ENCODE results near the gene KCNAB1. TPM values are rescaled to one million over a fixed set of nuclear protein-coding genes. Genes with fewer than 3 reads are reported as not detected.
A peak's percentile ranks its signal among the peaks of the same experiment; 100 is the strongest.
"Not testable (repeated sequence)": the region's sequence is repeated elsewhere in the genome, so short reads cannot be mapped to it uniquely, and the experiment has no call there.

The KCNAB1 gene
- total RNA-seq, 1 experiment from 2014 or later = not detected

GRCh38 chr3:156233876-156234275, 113.5 kb downstream of the KCNAB1 start:
- no peak for DNase-seq (ENCODE audit: low read depth)
- in situ Hi-C loops (cut with HindIII; ENCODE audit: low pct_unique_long_range_greater_than_20kb, low sequenced_read_pairs) = no loop called here

- DNase-seq (ENCODE audit: low read depth) = no peak
These were observed 116.3 kb downstream of the KCNAB1 start for GRCh38 chr3:156236556-156237260.

GRCh38 chr3:156240642-156241041, 120.3 kb downstream of the KCNAB1 start:
- in situ Hi-C loops (cut with HindIII; ENCODE audit: low pct_unique_long_range_greater_than_20kb, low sequenced_read_pairs) = no loop called here
- DNase-seq (ENCODE audit: low read depth) = no peak

More at GRCh38 chr3:156236556-156237260, 116.3 kb downstream of the KCNAB1 start:
- in situ Hi-C loops (cut with HindIII; ENCODE audit: low pct_unique_long_range_greater_than_20kb, low sequenced_read_pairs) = no loop called here

GRCh38 chr3:156246961-156247725, 126.8 kb downstream of the KCNAB1 start:
- in situ Hi-C loops (cut with HindIII; ENCODE audit: low pct_unique_long_range_greater_than_20kb, low sequenced_read_pairs) = no loop called here
- DNase-seq (ENCODE audit: low read depth) = peak; percentile 19

GRCh38 chr3:156250550-156250949, 130.2 kb downstream of the KCNAB1 start:
- in situ Hi-C loops (cut with HindIII; ENCODE audit: low pct_unique_long_range_greater_than_20kb, low sequenced_read_pairs) = no loop called here
- no peak for DNase-seq (ENCODE audit: low read depth)

- no peak for DNase-seq (ENCODE audit: low read depth)
- in situ Hi-C loops (cut with HindIII; ENCODE audit: low pct_unique_long_range_greater_than_20kb, low sequenced_read_pairs) = no loop called here
These were observed 131.0 kb downstream of the KCNAB1 start for GRCh38 chr3:156251424-156251823.

- no peak for DNase-seq (ENCODE audit: low read depth)
- in situ Hi-C loops (cut with HindIII; ENCODE audit: low pct_unique_long_range_greater_than_20kb, low sequenced_read_pairs) = no loop called here
These were observed 132.3 kb downstream of the KCNAB1 start for GRCh38 chr3:156252656-156253055.

- in situ Hi-C loops (cut with HindIII; ENCODE audit: low pct_unique_long_range_greater_than_20kb, low sequenced_read_pairs) = no loop called here
- DNase-seq (ENCODE audit: low read depth) = no peak
These were observed 132.8 kb downstream of the KCNAB1 start for GRCh38 chr3:156253150-156253549.

GRCh38 chr3:156256256-156256655, 135.9 kb downstream of the KCNAB1 start:
- in situ Hi-C loops (cut with HindIII; ENCODE audit: low pct_unique_long_range_greater_than_20kb, low sequenced_read_pairs) = no loop called here

GRCh38 chr3:156256945-156257344, 136.6 kb downstream of the KCNAB1 start:
- in situ Hi-C loops (cut with HindIII; ENCODE audit: low pct_unique_long_range_greater_than_20kb, low sequenced_read_pairs) = no loop called here
- DNase-seq (ENCODE audit: low read depth) = no peak

More at GRCh38 chr3:156256256-156256655, 135.9 kb downstream of the KCNAB1 start:
- no peak for DNase-seq (ENCODE audit: low read depth)

- in situ Hi-C loops (cut with HindIII; ENCODE audit: low pct_unique_long_range_greater_than_20kb, low sequenced_read_pairs) = no loop called here
- DNase-seq (ENCODE audit: low read depth) = no peak
These were observed 137.9 kb downstream of the KCNAB1 start for GRCh38 chr3:156258301-156258700.

GRCh38 chr3:156259896-156260295, 139.5 kb downstream of the KCNAB1 start:
- no peak for DNase-seq (ENCODE audit: low read depth)
- in situ Hi-C loops (cut with HindIII; ENCODE audit: low pct_unique_long_range_greater_than_20kb, low sequenced_read_pairs) = no loop called here

- in situ Hi-C loops (cut with HindIII; ENCODE audit: low pct_unique_long_range_greater_than_20kb, low sequenced_read_pairs) = no loop called here
- DNase-seq (ENCODE audit: low read depth) = no peak
These were observed 140.0 kb downstream of the KCNAB1 start for GRCh38 chr3:156260331-156260730.

- DNase-seq (ENCODE audit: low read depth) = no peak
- in situ Hi-C loops (cut with HindIII; ENCODE audit: low pct_unique_long_range_greater_than_20kb, low sequenced_read_pairs) = no loop called here
These were observed 144.4 kb downstream of the KCNAB1 start for GRCh38 chr3:156264771-156265170.

GRCh38 chr3:156271508-156271907, 151.1 kb downstream of the KCNAB1 start:
- in situ Hi-C loops (cut with HindIII; ENCODE audit: low pct_unique_long_range_greater_than_20kb, low sequenced_read_pairs) = no loop called here
- DNase-seq (ENCODE audit: low read depth) = no peak

GRCh38 chr3:156271995-156272719, 151.8 kb downstream of the KCNAB1 start:
- in situ Hi-C loops (cut with HindIII; ENCODE audit: low pct_unique_long_range_greater_than_20kb, low sequenced_read_pairs) = no loop called here
- no peak for DNase-seq (ENCODE audit: low read depth)

GRCh38 chr3:156273111-156273694, 152.8 kb downstream of the KCNAB1 start:
- in situ Hi-C loops (cut with HindIII; ENCODE audit: low pct_unique_long_range_greater_than_20kb, low sequenced_read_pairs) = no loop called here
- no peak for DNase-seq (ENCODE audit: low read depth)

- in situ Hi-C loops (cut with HindIII; ENCODE audit: low pct_unique_long_range_greater_than_20kb, low sequenced_read_pairs) = no loop called here
- no peak for DNase-seq (ENCODE audit: low read depth)
These were observed 154.4 kb downstream of the KCNAB1 start for GRCh38 chr3:156274791-156275190.

GRCh38 chr3:156284637-156285036, 164.3 kb downstream of the KCNAB1 start:
- DNase-seq (ENCODE audit: low read depth); in situ Hi-C loops (cut with HindIII; ENCODE audit: low pct_unique_long_range_greater_than_20kb, low sequenced_read_pairs): not testable (repeated sequence)

All from Caki2 (cell line).